Ishikawa (cell line): ENCODE results near the gene HOGA1.

Experiments
- CEBPB ChIP-seq: IDR thresholded peaks from 2 replicates; pipeline ENCODE4 v1.6.1; 2012
- FOXM1 ChIP-seq: IDR thresholded peaks from 2 replicates; pipeline ENCODE4 v1.6.1; 2012; ENCODE audit warnings: low read depth, borderline replicate concordance
- MAX ChIP-seq: IDR thresholded peaks from 2 replicates; pipeline ENCODE4 v1.6.1; 2012
- RAD21 ChIP-seq: IDR thresholded peaks from 2 replicates; pipeline ENCODE4 v1.6.1; 2012; ENCODE audit warnings: low read depth
- TAF1 ChIP-seq: IDR thresholded peaks from 2 replicates; pipeline ENCODE4 v1.6.1; 2012; ENCODE audit warnings: low read depth, mild to moderate bottlenecking
- USF1 ChIP-seq: IDR thresholded peaks from 2 replicates; pipeline ENCODE4 v1.6.1; 2012
- YY1 ChIP-seq: IDR thresholded peaks from 2 replicates; pipeline ENCODE4 v1.6.1; 2012; ENCODE audit warnings: low read depth
- ZBTB7A ChIP-seq: IDR thresholded peaks from 2 replicates; pipeline ENCODE4 v1.6.1; 2012; ENCODE audit warnings: low read depth
- TF ChIP-seq, protein P1 (sequence below): IDR thresholded peaks from 2 replicates; pipeline ENCODE4 v1.6.1; 2012; ENCODE audit warnings: low read depth, mild to moderate bottlenecking

DNA sequence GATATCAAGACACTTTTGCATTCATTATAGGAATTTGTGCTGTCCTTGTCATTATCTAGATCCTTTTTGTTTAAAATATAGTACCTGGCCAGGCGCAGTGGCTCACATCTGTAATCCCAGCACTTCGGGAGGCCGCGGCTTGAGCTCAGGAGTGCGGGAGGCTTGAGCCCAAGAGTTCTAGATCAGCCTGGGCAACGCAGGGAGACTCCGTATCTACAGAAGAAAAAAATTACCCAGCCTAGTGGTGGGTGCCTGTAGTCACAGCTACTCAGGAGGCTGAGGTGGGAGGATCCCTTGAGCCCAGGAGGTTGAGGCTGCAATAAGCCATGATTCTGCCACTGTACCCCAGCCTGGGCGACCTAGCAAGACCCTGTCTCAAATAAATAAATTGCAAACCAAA is 49.7 kb downstream of the HOGA1 start:
- TF ChIP-seq CEBPB, result no peak
- TF ChIP-seq, protein P1, sequence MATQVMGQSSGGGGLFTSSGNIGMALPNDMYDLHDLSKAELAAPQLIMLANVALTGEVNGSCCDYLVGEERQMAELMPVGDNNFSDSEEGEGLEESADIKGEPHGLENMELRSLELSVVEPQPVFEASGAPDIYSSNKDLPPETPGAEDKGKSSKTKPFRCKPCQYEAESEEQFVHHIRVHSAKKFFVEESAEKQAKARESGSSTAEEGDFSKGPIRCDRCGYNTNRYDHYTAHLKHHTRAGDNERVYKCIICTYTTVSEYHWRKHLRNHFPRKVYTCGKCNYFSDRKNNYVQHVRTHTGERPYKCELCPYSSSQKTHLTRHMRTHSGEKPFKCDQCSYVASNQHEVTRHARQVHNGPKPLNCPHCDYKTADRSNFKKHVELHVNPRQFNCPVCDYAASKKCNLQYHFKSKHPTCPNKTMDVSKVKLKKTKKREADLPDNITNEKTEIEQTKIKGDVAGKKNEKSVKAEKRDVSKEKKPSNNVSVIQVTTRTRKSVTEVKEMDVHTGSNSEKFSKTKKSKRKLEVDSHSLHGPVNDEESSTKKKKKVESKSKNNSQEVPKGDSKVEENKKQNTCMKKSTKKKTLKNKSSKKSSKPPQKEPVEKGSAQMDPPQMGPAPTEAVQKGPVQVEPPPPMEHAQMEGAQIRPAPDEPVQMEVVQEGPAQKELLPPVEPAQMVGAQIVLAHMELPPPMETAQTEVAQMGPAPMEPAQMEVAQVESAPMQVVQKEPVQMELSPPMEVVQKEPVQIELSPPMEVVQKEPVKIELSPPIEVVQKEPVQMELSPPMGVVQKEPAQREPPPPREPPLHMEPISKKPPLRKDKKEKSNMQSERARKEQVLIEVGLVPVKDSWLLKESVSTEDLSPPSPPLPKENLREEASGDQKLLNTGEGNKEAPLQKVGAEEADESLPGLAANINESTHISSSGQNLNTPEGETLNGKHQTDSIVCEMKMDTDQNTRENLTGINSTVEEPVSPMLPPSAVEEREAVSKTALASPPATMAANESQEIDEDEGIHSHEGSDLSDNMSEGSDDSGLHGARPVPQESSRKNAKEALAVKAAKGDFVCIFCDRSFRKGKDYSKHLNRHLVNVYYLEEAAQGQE, result no peak
- no peak for TF ChIP-seq RAD21
- no peak for TF ChIP-seq TAF1
- TF ChIP-seq MAX, result no peak
- TF ChIP-seq FOXM1, result no peak
- no peak for TF ChIP-seq USF1
- no peak for TF ChIP-seq ZBTB7A
- TF ChIP-seq YY1, result no peak
